ENCODE results near the gene ADAMTS17. TPM values are rescaled to one million over a fixed set of nuclear protein-coding genes. Genes with fewer than 3 reads are reported as not detected.

The ADAMTS17 gene
- total and polyA plus RNA-seq, 4 experiments from 2014 or later = 2.1 to 6.2 (median 4.8) TPM

GRCh38 chr15:100125401-100126191 lies 216.2 kb downstream of the ADAMTS17 start:
- peaks cover 5 to 30% (median 27%) of the 10 kb centered on the region in 8 donors for H3K9me3 Mint-ChIP-seq
- H3K36me3 Mint-ChIP-seq = peaks cover 48 to 57% of the 10 kb centered on the region in 2 donors
- H3K27me3 ChIP-seq (ENCODE audit: insufficient read depth, low read length) = no peaks in the 10 kb centered on the region
- no peak overlapping the region for H3K4me3 ChIP-seq (ENCODE audit: low read length in 2 of 2)
- H3K27ac ChIP-seq (ENCODE audit: low read depth, low read length) = no peak overlapping the region
- no peaks in the 10 kb centered on the region for H3K27me3 Mint-ChIP-seq
- peaks cover 0 to 10% of the 10 kb centered on the region in 2 donors for H3K9me3 ChIP-seq (ENCODE audit: control insufficient read depth in 1 of 2, low read length in 2 of 2)
- POLR2A ChIA-PET (ENCODE audit: partially characterized antibody) = no interaction called here
- DNase-seq = no peak
- H3K27ac Mint-ChIP-seq = no peak overlapping the region
- no peaks in the 10 kb centered on the region for H3K36me3 ChIP-seq (ENCODE audit: insufficient read depth, low read length)
- CTCF ChIA-PET (ENCODE audit: partially characterized antibody) = no interaction called here
- intact Hi-C loops (cut with micrococcal nuclease) = no loop called here
- H3K4me1 Mint-ChIP-seq = no peaks in the 10 kb centered on the region
- H3K4me3 Mint-ChIP-seq = no peak overlapping the region
- H3K4me1 ChIP-seq (ENCODE audit: insufficient read depth, low read length) = no peaks in the 10 kb centered on the region

- H3K4me3 Mint-ChIP-seq = no peak overlapping the region
- H3K27me3 Mint-ChIP-seq = no peaks in the 10 kb centered on the region
- Histone ChIP-seq H3K9me3 (ENCODE audit: control insufficient read depth in 1 of 2, low read length in 2 of 2) (peaks cover 0 to 10% of the 10 kb centered on the region in 2 donors), H3K27me3 (ENCODE audit: insufficient read depth, low read length) (no peaks in the 10 kb centered on the region), H3K36me3 (ENCODE audit: insufficient read depth, low read length) (no peaks in the 10 kb centered on the region), H3K27ac (ENCODE audit: low read depth, low read length) (no peak overlapping the region), H3K4me1 (ENCODE audit: insufficient read depth, low read length) (no peaks in the 10 kb centered on the region), H3K4me3 (ENCODE audit: low read length in 2 of 2) (no peak overlapping the region)
- intact Hi-C loops (cut with micrococcal nuclease) = no loop called here
- H3K9me3 Mint-ChIP-seq = peaks cover 5 to 34% (median 31%) of the 10 kb centered on the region in 8 donors
- DNase-seq = no peak
- ChIA-PET POLR2A (ENCODE audit: partially characterized antibody) (no interaction called here), CTCF (ENCODE audit: partially characterized antibody) (no interaction called here)
- H3K27ac Mint-ChIP-seq = no peak overlapping the region
- H3K36me3 Mint-ChIP-seq = peaks cover 52 to 62% of the 10 kb centered on the region in 2 donors
- no peaks in the 10 kb centered on the region for H3K4me1 Mint-ChIP-seq
Observed at GRCh38 chr15:100124936-100125335, 216.8 kb downstream of the ADAMTS17 start.

- Mint-ChIP-seq H3K36me3 (peaks cover 58 to 64% of the 10 kb centered on the region in 2 donors), H3K9me3 (peaks cover 8 to 40% (median 34%) of the 10 kb centered on the region in 8 donors), H3K4me1 (no peaks in the 10 kb centered on the region), H3K27ac (no peak overlapping the region), H3K4me3 (no peak overlapping the region), H3K27me3 (no peaks in the 10 kb centered on the region)
- no peaks in the 10 kb centered on the region for H3K27me3 ChIP-seq (ENCODE audit: insufficient read depth, low read length)
- H3K4me1 ChIP-seq (ENCODE audit: insufficient read depth, low read length) = no peaks in the 10 kb centered on the region
- peaks cover 0 to 10% of the 10 kb centered on the region in 2 donors for H3K9me3 ChIP-seq (ENCODE audit: control insufficient read depth in 1 of 2, low read length in 2 of 2)
- no peaks in the 10 kb centered on the region for H3K36me3 ChIP-seq (ENCODE audit: insufficient read depth, low read length)
- DNase-seq = no peak
- no peak overlapping the region for H3K4me3 ChIP-seq (ENCODE audit: low read length in 2 of 2)
- CTCF ChIA-PET (ENCODE audit: partially characterized antibody) = no interaction called here
- no peak overlapping the region for H3K27ac ChIP-seq (ENCODE audit: low read depth, low read length)
- POLR2A ChIA-PET (ENCODE audit: partially characterized antibody) = no interaction called here
- intact Hi-C loops (cut with micrococcal nuclease) = no loop called here
Observed at GRCh38 chr15:100124361-100124760, 217.4 kb downstream of the ADAMTS17 start.

- no peaks in the 10 kb centered on the region for H3K4me1 Mint-ChIP-seq
- peaks cover 64 to 72% of the 10 kb centered on the region in 2 donors for H3K36me3 Mint-ChIP-seq
- ChIA-PET CTCF (ENCODE audit: partially characterized antibody) (no interaction called here), POLR2A (ENCODE audit: partially characterized antibody) (no interaction called here)
- Histone ChIP-seq H3K4me1 (ENCODE audit: insufficient read depth, low read length) (no peaks in the 10 kb centered on the region), H3K4me3 (ENCODE audit: low read length in 2 of 2) (no peak overlapping the region), H3K9me3 (ENCODE audit: control insufficient read depth in 1 of 2, low read length in 2 of 2) (peaks cover 0 to 10% of the 10 kb centered on the region in 2 donors), H3K27ac (ENCODE audit: low read depth, low read length) (no peak overlapping the region), H3K36me3 (ENCODE audit: insufficient read depth, low read length) (no peaks in the 10 kb centered on the region), H3K27me3 (ENCODE audit: insufficient read depth, low read length) (no peaks in the 10 kb centered on the region)
- H3K4me3 Mint-ChIP-seq = no peak overlapping the region
- H3K9me3 Mint-ChIP-seq = peaks cover 8 to 45% (median 35%) of the 10 kb centered on the region in 8 donors
- DNase-seq = no peak
- H3K27ac Mint-ChIP-seq = no peak overlapping the region
- no peaks in the 10 kb centered on the region for H3K27me3 Mint-ChIP-seq
- intact Hi-C loops (cut with micrococcal nuclease) = no loop called here
Observed at GRCh38 chr15:100123611-100124010, 218.2 kb downstream of the ADAMTS17 start.

GRCh38 chr15:100121285-100121684 lies 220.5 kb downstream of the ADAMTS17 start:
- Histone ChIP-seq H3K27ac (ENCODE audit: low read depth, low read length) (no peak overlapping the region), H3K36me3 (ENCODE audit: insufficient read depth, low read length) (no peaks in the 10 kb centered on the region), H3K27me3 (ENCODE audit: insufficient read depth, low read length) (no peaks in the 10 kb centered on the region), H3K4me1 (ENCODE audit: insufficient read depth, low read length) (no peaks in the 10 kb centered on the region), H3K4me3 (ENCODE audit: low read length in 2 of 2) (no peak overlapping the region), H3K9me3 (ENCODE audit: control insufficient read depth in 1 of 2, low read length in 2 of 2) (peaks cover 0 to 10% of the 10 kb centered on the region in 2 donors)
- ChIA-PET CTCF (ENCODE audit: partially characterized antibody) (no interaction called here), POLR2A (ENCODE audit: partially characterized antibody) (no interaction called here)
- no peak for DNase-seq
- intact Hi-C loops (cut with micrococcal nuclease) = no loop called here
- Mint-ChIP-seq H3K9me3 (peaks cover 8 to 50% (median 37%) of the 10 kb centered on the region in 8 donors), H3K27me3 (no peaks in the 10 kb centered on the region), H3K4me3 (no peak overlapping the region), H3K27ac (no peak overlapping the region), H3K36me3 (peaks cover 68 to 72% of the 10 kb centered on the region in 2 donors), H3K4me1 (no peaks in the 10 kb centered on the region)

GRCh38 chr15:100120111-100120510 lies 221.7 kb downstream of the ADAMTS17 start:
- Histone ChIP-seq H3K27ac (ENCODE audit: low read depth, low read length) (no peak overlapping the region), H3K4me1 (ENCODE audit: insufficient read depth, low read length) (no peaks in the 10 kb centered on the region), H3K36me3 (ENCODE audit: insufficient read depth, low read length) (no peaks in the 10 kb centered on the region), H3K4me3 (ENCODE audit: low read length in 2 of 2) (no peak overlapping the region), H3K9me3 (ENCODE audit: control insufficient read depth in 1 of 2, low read length in 2 of 2) (peaks cover 0 to 10% of the 10 kb centered on the region in 2 donors), H3K27me3 (ENCODE audit: insufficient read depth, low read length) (no peaks in the 10 kb centered on the region)
- intact Hi-C loops (cut with micrococcal nuclease) = no loop called here
- no peak overlapping the region for H3K27ac Mint-ChIP-seq
- no peak for DNase-seq
- H3K9me3 Mint-ChIP-seq = peaks cover 8 to 50% (median 37%) of the 10 kb centered on the region in 8 donors
- no peak overlapping the region for H3K4me3 Mint-ChIP-seq
- H3K36me3 Mint-ChIP-seq = peaks cover 67 to 69% of the 10 kb centered on the region in 2 donors
- POLR2A ChIA-PET (ENCODE audit: partially characterized antibody) = no interaction called here
- CTCF ChIA-PET (ENCODE audit: partially characterized antibody) = no interaction called here
- H3K4me1 Mint-ChIP-seq = peaks cover 0 to under 1% (median 0%) of the 10 kb centered on the region in 4 donors
- no peaks in the 10 kb centered on the region for H3K27me3 Mint-ChIP-seq

GRCh38 chr15:100118546-100118945 lies 223.2 kb downstream of the ADAMTS17 start:
- Mint-ChIP-seq H3K27ac (no peak overlapping the region), H3K4me3 (no peak overlapping the region), H3K36me3 (peaks cover 57 to 60% of the 10 kb centered on the region in 2 donors), H3K4me1 (peaks cover 0 to 9% (median 0%) of the 10 kb centered on the region in 4 donors), H3K9me3 (peaks cover 8 to 50% (median 35%) of the 10 kb centered on the region in 8 donors), H3K27me3 (no peaks in the 10 kb centered on the region)
- no peaks in the 10 kb centered on the region for H3K36me3 ChIP-seq (ENCODE audit: insufficient read depth, low read length)
- H3K9me3 ChIP-seq (ENCODE audit: control insufficient read depth in 1 of 2, low read length in 2 of 2) = peaks cover 0 to 10% of the 10 kb centered on the region in 2 donors
- CTCF ChIA-PET (ENCODE audit: partially characterized antibody) = no interaction called here
- H3K4me1 ChIP-seq (ENCODE audit: insufficient read depth, low read length) = no peaks in the 10 kb centered on the region
- H3K27ac ChIP-seq (ENCODE audit: low read depth, low read length) = no peak overlapping the region
- H3K4me3 ChIP-seq (ENCODE audit: low read length in 2 of 2) = no peak overlapping the region
- intact Hi-C loops (cut with micrococcal nuclease) = no loop called here
- POLR2A ChIA-PET (ENCODE audit: partially characterized antibody) = no interaction called here
- H3K27me3 ChIP-seq (ENCODE audit: insufficient read depth, low read length) = no peaks in the 10 kb centered on the region
- no peak for DNase-seq

Measured in CD4-positive, alpha-beta memory T cell (primary cell).